ENCODE results near the gene MICAL3. TPM values are rescaled to one million over a fixed set of nuclear protein-coding genes. Genes with fewer than 3 reads are reported as not detected.
A peak's percentile ranks its signal among the peaks of the same experiment; 100 is the strongest.

Gene MICAL3
- total and polyA plus RNA-seq, 2 donors from 2014 or later, result 5.0 to 99.4 TPM

GRCh38 chr22:18000441-18001039 lies 23.8 kb downstream of the MICAL3 start:
- H3K27me3 ChIP-seq (ENCODE audit: control insufficient read depth, insufficient read depth, low read length), result no peaks in the 10 kb centered on the region

DNA sequence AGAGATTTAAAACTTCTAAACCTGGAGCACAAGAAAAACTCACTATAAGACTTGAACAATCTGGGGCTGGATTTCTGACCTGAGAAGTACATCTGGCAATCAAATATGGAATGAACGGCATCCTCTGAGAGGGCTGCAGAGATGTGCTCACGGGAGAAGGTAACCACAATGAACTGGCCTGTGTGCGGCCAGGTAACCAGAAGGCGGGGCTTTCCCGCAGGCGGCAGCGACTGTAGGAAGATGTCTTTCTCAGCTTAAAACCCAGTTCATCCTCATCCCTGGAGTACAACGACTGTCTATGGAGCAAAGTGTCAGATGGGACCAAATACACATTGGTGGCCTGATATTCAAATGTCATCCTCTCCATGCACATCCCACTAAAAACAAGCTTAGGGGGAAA lies 24.5 kb downstream of the MICAL3 start:
- no peak for FAIRE-seq
- H3K9ac ChIP-seq (ENCODE audit: low read length in 3 of 3), result peak overlapping the region in 1 of 3 donors; percentile 91
- intact Hi-C loops (cut with DNase I), result no loop called here

More at GRCh38 chr22:18000441-18001039, 23.8 kb downstream of the MICAL3 start:
- TF ChIP-seq, protein P1, sequence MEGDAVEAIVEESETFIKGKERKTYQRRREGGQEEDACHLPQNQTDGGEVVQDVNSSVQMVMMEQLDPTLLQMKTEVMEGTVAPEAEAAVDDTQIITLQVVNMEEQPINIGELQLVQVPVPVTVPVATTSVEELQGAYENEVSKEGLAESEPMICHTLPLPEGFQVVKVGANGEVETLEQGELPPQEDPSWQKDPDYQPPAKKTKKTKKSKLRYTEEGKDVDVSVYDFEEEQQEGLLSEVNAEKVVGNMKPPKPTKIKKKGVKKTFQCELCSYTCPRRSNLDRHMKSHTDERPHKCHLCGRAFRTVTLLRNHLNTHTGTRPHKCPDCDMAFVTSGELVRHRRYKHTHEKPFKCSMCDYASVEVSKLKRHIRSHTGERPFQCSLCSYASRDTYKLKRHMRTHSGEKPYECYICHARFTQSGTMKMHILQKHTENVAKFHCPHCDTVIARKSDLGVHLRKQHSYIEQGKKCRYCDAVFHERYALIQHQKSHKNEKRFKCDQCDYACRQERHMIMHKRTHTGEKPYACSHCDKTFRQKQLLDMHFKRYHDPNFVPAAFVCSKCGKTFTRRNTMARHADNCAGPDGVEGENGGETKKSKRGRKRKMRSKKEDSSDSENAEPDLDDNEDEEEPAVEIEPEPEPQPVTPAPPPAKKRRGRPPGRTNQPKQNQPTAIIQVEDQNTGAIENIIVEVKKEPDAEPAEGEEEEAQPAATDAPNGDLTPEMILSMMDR (IDR thresholded peaks at IDR 0.05; ENCODE audit: borderline replicate concordance, extremely low read depth, insufficient read depth), result no peak
- Histone ChIP-seq H3K9me3 (ENCODE audit: control insufficient read depth in 2 of 3, insufficient read depth in 1 of 3, low read length in 3 of 3) (no peaks in the 10 kb centered on the region), H3K36me3 (ENCODE audit: control insufficient read depth in 2 of 3, insufficient read depth in 3 of 3, low read length in 3 of 3) (no peaks in the 10 kb centered on the region), H3K4me1 (ENCODE audit: control insufficient read depth in 2 of 3, insufficient read depth in 2 of 3, low read depth in 1 of 3, low read length in 3 of 3) (peaks cover 0 to 14% (median 5%) of the 10 kb centered on the region in 3 donors), H3K9ac (ENCODE audit: low read length in 3 of 3) (peak overlapping the region in 1 of 3 donors; percentile 91), H3K27ac (ENCODE audit: low read depth in 2 of 2, low read length in 2 of 2) (peak overlapping the region in 1 of 2 donors; percentile 98), H3K4me3 (ENCODE audit: low read length in 3 of 3) (peak overlapping the region; percentile 2 to 82 (median 61))
- intact Hi-C loops (cut with DNase I), result no loop called here
- DNase-seq (peak; percentile 44 to 81 (median 59)), FAIRE-seq (no peak)

GRCh38 chr22:17998913-17999312 lies 25.4 kb downstream of the MICAL3 start:
- intact Hi-C loops (cut with DNase I), result no loop called here
- Histone ChIP-seq H3K36me3 (ENCODE audit: control insufficient read depth in 2 of 3, insufficient read depth in 3 of 3, low read length in 3 of 3) (no peaks in the 10 kb centered on the region), H3K4me3 (ENCODE audit: low read length in 3 of 3) (no peak overlapping the region), H3K27me3 (ENCODE audit: control insufficient read depth, insufficient read depth, low read length) (no peaks in the 10 kb centered on the region), H3K9ac (ENCODE audit: low read length in 3 of 3) (no peak overlapping the region), H3K4me1 (ENCODE audit: control insufficient read depth in 2 of 3, insufficient read depth in 2 of 3, low read depth in 1 of 3, low read length in 3 of 3) (peaks cover 0 to 14% (median 7%) of the 10 kb centered on the region in 3 donors), H3K9me3 (ENCODE audit: control insufficient read depth in 2 of 3, insufficient read depth in 1 of 3, low read length in 3 of 3) (no peaks in the 10 kb centered on the region), H3K27ac (ENCODE audit: low read depth in 2 of 2, low read length in 2 of 2) (no peak overlapping the region)
- TF ChIP-seq, protein P1 (IDR thresholded peaks at IDR 0.05; ENCODE audit: borderline replicate concordance, extremely low read depth, insufficient read depth), result no peak
- no peak for DNase-seq
- no peak for FAIRE-seq

More for the DNA sequence above, 24.5 kb downstream of the MICAL3 start:
- Histone ChIP-seq H3K27me3 (ENCODE audit: control insufficient read depth, insufficient read depth, low read length) (no peaks in the 10 kb centered on the region), H3K36me3 (ENCODE audit: control insufficient read depth in 2 of 3, insufficient read depth in 3 of 3, low read length in 3 of 3) (no peaks in the 10 kb centered on the region), H3K4me3 (ENCODE audit: low read length in 3 of 3) (peak overlapping the region; percentile 2 to 82 (median 59)), H3K4me1 (ENCODE audit: control insufficient read depth in 2 of 3, insufficient read depth in 2 of 3, low read depth in 1 of 3, low read length in 3 of 3) (peaks cover 0 to 14% (median 5%) of the 10 kb centered on the region in 3 donors), H3K9me3 (ENCODE audit: control insufficient read depth in 2 of 3, insufficient read depth in 1 of 3, low read length in 3 of 3) (no peaks in the 10 kb centered on the region), H3K27ac (ENCODE audit: low read depth in 2 of 2, low read length in 2 of 2) (peak overlapping the region in 1 of 2 donors; percentile 32)
- TF ChIP-seq, protein P1 (IDR thresholded peaks at IDR 0.05; ENCODE audit: borderline replicate concordance, extremely low read depth, insufficient read depth), result no peak
- no peak for DNase-seq
